ENCODE measurements around the gene BRD1.

BRD1 gene

GRCh38 chr22:49735901-49736421, 91.7 kb downstream of the BRD1 start:
- no peak for FAIRE-seq

DNA sequence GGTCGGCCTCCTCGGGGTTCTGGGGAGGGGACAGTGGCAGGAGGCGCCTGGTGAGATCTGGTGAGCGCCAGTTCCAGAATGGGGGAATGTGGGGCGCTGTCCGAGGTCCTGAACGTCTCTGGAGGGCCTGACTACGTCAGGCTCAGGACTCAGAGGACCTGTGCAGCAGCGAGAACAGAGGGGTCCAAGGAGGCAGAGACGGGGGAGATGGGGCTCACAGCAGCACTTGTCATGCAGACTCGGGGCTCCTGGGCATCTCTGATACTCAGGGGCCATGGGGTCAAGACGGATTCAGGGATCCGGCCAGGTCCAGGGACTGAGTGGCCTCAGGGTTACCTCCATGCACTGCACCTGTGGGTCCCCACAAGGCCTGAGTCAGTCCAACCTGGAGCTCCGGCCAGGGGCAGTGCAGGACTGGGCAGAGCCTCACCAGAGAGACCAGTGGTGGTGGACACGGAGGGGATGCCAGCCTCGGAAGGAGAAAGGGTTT, 92.2 kb downstream of the BRD1 start:
- FAIRE-seq (no peak), DNase-seq (ENCODE audit: insufficient read length, low spot score) (no peak)

More at GRCh38 chr22:49735901-49736421, 91.7 kb downstream of the BRD1 start:
- DNase-seq (ENCODE audit: insufficient read length, low spot score): no peak

DNA sequence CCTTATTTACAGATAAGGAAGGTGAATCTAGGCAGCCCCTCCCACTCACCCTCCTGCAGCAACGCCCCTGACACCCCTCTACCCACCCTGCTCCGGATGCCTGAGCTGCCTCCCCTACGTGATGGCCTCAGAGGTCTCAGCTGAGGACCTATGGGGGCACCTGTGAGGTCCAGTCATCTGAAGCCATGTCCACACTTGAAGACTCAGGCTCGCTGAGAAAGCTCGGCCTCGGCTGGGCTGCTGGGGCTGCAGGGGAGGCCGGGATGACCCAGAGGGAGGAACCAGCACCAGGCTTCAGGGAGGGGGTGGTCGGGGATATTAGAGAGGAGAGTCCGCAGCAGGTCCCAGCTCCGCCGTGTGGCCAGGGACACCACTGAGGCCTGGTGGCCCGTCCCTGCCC, 92.8 kb downstream of the BRD1 start:
- DNase-seq (ENCODE audit: insufficient read length, low spot score) (no peak), FAIRE-seq (no peak)

GRCh38 chr22:49734390-49734789, 93.3 kb downstream of the BRD1 start:
- no peak for DNase-seq (ENCODE audit: insufficient read length, low spot score)
- FAIRE-seq: no peak

DNA sequence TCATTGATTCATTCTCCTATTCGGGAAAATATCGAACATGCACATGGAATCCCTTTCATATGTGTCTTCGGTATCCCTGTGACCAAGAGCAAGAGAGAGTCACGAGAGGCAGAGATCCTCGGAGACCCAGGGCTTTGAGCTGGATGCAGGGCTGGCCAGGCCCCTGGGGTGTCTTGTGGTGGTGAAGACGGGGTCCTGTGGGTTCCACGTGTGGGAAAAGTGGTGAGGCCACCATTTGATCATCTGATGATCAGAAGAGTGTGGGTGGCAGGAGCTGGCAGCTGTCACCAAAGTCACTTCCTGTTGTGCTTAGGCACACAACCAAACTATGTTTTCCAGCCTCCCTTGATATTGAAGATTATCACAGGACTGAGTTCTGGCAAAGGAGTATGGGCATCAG, 94.0 kb downstream of the BRD1 start:
- no peak for DNase-seq (ENCODE audit: insufficient read length, low spot score)
- FAIRE-seq: no peak

DNA sequence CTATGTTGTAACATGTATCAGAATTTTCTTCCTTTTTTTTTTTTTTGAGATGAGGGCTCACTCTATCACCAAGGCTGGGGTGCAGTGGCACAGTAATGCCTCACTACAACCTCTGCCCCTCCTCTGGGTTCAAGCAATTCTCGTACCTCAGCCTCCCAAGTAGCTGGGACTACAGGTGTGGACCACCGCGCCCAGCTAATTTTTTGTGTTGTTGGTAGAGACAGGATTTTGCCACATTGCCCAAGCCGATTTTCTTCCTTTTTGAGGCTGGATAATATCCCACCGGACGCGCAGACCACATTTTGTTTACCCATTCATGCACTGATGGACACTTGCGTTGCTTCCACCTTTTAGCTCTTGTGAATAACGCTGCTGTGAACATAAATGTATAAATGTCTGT, 97.0 kb downstream of the BRD1 start:
- FAIRE-seq (no peak), DNase-seq (ENCODE audit: insufficient read length, low spot score) (no peak)

DNA sequence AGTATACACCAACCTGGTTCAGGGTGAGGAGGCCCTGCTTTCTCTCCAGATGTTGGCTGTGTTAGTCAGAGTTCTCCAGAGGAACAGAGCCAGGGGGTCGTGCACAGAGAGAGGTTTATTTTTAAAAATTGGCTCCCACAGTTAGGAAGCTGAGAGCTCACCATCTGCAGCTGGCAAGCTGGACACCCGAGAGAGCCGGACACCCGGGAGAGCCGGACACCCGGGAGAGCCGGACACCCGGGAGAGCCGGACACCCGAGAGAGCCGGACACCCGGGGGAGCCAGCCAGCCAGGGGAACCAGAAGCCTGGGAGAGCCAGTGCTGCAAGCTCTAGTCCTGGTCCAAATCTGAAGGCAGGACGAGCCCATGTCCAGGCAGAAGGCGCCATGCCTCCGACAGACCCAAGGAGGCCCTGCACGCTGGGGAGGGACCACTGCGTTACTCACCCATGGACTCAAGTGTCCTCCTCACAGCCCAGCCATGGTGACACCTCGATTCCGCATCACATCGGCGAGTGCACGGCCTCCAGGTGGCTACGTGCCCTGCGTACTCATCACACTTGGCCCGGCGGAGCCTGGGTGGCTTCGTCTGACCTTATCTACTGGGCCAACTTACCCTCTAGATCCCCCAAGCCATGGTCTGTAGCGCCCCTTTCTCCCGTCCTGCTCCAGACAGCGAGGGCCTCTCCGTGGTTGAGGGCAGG, 99.0 kb downstream of the BRD1 start:
- DNase-seq (ENCODE audit: insufficient read length, low spot score) (no peak), FAIRE-seq (no peak)

- no peak for FAIRE-seq
- DNase-seq (ENCODE audit: insufficient read length, low spot score): no peak
Measured at GRCh38 chr22:49727881-49728569, 99.6 kb downstream of the BRD1 start.

DNA sequence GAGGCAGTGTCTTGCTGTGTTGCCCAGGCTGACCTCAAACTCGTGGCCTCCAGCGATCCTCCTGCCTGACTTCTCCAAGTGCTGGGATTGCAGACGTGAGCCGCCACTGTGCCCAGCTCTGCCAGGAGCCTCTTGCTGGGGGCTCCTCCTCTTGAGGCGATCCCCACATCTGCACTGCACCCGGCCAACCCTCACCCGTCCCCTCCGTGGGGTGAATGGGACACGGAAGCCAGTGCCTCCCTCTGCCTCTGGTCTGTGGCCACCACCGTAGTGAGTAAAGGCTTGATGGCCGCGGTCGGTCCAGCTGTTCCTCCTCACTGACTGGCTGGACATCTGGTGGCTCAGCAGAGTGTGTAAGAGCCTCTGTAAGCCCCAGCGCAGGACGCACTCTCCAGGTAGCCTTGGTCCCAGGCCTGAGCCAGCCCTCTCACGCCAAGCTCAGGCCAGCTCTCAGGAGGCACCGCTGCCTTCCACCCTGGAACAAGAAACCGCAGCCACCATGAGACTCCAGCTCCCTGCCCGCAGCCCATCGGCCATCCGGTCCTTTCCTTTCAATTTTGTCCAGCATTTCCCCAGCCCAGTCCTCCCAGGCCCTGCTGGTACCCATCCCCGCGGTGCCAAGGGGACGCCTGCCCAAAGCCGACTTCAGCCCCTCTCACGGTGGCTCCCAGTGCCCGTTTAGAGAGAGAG, 100.3 kb downstream of the BRD1 start:
- FAIRE-seq (no peak), DNase-seq (ENCODE audit: insufficient read length, low spot score) (no peak)

DNA sequence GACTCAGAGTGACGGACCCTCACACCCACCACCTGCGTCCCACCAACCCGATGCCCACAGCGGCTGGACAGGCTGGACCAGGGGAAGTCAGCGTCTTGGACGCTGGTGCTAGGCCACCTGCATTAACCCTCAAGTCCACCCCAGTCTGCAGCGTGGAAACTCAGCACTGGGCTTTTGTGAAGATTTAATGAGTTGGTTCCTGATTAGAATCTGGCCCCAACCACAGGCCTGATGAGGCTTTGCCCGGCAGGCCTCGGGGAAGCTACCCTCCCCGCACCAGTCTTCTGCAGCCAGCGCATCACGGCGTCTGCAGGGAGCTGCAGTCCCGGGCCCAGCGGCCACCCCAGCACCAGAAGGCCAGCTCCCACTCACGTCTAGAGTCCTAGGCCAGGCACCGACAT, 101.0 kb downstream of the BRD1 start:
- no peak for DNase-seq (ENCODE audit: insufficient read length, low spot score)
- FAIRE-seq: no peak

GRCh38 chr22:49726022-49726681, 101.5 kb downstream of the BRD1 start:
- DNase-seq (ENCODE audit: insufficient read length, low spot score): no peak
- FAIRE-seq: no peak

DNA sequence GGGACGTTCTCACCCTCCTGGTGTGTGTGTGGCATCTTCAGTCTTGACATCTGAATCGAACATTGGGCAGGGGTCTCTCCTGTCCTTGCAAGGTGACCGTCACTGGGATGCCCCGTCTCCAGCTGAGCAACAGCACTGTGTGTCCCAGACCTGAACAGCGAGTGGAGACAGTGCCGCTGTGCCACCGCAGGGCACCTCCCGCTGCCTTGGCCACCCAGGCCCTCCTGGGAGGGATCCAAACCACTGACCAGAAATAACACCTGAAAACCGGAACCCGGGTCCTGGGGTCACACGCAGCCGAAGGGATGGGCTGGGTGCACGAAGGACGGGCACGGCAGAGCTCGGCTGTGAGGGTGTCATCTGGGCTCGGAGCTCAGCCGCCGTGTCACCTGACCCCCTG, 102.2 kb downstream of the BRD1 start:
- DNase-seq (ENCODE audit: insufficient read length, low spot score): no peak
- FAIRE-seq: no peak

- no peak for FAIRE-seq
- DNase-seq (ENCODE audit: insufficient read length, low spot score): peak; percentile 72
Measured at GRCh38 chr22:49724893-49725489, 102.7 kb downstream of the BRD1 start.

GRCh38 chr22:49724030-49724892, 103.4 kb downstream of the BRD1 start:
- FAIRE-seq (no peak), DNase-seq (ENCODE audit: insufficient read length, low spot score) (no peak)

GRCh38 chr22:49723478-49724029, 104.1 kb downstream of the BRD1 start:
- FAIRE-seq (no peak), DNase-seq (ENCODE audit: insufficient read length, low spot score) (no peak)
